ENCODE measurements around the gene CRISP3. TPM values are rescaled to one million over a fixed set of nuclear protein-coding genes. Genes with fewer than 3 reads are reported as not detected.

Gene CRISP3, protein sequence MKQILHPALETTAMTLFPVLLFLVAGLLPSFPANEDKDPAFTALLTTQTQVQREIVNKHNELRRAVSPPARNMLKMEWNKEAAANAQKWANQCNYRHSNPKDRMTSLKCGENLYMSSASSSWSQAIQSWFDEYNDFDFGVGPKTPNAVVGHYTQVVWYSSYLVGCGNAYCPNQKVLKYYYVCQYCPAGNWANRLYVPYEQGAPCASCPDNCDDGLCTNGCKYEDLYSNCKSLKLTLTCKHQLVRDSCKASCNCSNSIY
- not detected in 2 replicates for total RNA-seq

DNA sequence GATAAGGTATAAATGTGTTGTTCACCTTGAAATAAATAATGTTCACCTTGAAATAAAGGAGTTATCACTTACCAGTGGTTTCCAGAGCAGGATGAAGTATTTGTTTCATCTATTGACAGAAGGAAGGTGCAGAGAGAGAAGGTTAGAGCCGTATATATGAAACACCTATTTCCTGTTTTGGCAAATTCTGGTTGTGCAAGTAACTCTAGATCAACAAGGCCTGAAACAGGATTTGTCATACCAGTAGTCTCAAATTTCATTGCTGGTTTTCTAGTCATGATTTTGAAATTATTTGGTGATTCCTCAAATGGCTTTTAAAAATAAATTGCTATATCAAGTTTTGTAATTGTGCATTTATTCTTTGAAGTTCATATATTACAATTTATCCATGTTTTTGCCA is at the start of gene CRISP3:
Gene CRISP3 (minus strand): TSS at position 130 of the 400 bp plus-strand sequence. CDS start 21 bp downstream, at position 109.

DNA sequence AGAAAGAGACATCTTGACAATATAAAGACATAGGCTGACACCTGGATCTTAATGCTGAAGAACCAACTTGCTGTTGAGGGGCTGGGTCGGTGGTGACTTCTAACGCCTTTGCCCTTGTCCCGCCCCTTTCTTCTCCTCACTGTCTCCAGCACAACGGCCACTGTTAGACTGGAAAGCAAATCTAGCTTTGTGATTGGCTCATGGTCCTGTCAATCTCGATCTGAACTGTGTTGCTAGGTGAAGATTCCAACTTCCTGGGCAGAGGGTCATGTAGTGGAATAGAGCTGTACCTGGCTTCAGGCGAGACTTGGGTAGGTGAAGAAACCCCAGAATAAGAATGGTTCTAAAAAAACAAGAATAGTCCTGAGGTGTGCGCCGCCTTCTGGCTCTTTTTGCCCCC is 43.0 kb upstream of the CRISP3 start, which contains the start of gene PGK2:
Gene PGK2 (minus strand): TSS at position 110 of the 400 bp plus-strand sequence. CDS start 98 bp downstream, at position 12.

DNA sequence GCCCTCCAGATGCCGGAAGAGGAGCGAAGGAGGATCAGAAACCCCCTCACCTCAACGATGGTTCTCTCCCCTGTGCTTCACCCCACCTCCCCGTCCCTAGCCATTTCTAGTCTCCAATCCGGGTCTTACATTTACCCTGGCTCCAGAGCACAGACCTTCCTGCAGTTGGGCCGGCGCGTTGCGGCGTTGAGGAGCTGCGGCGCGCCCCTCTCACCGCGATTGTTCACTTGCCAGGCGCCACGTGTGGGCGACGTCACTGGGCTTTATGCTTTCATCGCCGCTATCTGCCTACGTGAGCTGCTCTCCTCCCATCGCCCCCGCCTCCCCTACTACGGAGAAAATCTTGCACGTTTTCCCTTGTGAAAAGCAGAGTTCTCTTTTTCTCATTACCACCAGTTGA is 30.8 kb downstream of the CRISP3 start, which contains the start of gene CRISP2:
Gene CRISP2 (minus strand): TSS at position 198 of the 400 bp plus-strand sequence. CDS start 4,347 bp downstream, outside the sequence.

Other genes with a start within 250 kb of the CRISP3 start
- not detected in 2 replicates for gene GLYATL3, start 244.5 kb downstream of the CRISP3 start, total RNA-seq
- gene C6orf141, start 193.7 kb downstream of the CRISP3 start, total RNA-seq, result 0.25 and 0.53 TPM in 2 replicates
- 0.06 TPM in 1 of 2 replicates, not detected in the other for gene RHAG, start 107.5 kb downstream of the CRISP3 start, total RNA-seq
- gene CRISP2, start 30.8 kb downstream of the CRISP3 start, total RNA-seq, result not detected in 2 replicates
- gene PGK2, start 42.9 kb upstream of the CRISP3 start, total RNA-seq, result not detected in 2 replicates
- not detected in 2 replicates for gene CRISP1, start 122.1 kb upstream of the CRISP3 start, total RNA-seq
- gene DEFB114, start 219.8 kb upstream of the CRISP3 start, total RNA-seq, result not detected in 2 replicates
- not detected in 2 replicates for gene DEFB113, start 225.2 kb upstream of the CRISP3 start, total RNA-seq

All from aortic smooth muscle cell (primary cell).